OCI-LY1 (cell line): Measurements from ENCODE around the gene TRABD2B.

Experiments
- CTCF ChIP-seq: fragments of 200-600 bp; sonication (generic), shearing (Covaris generic); IDR thresholded peaks from 2 replicates; pipeline ENCODE4 v1.5.1; 2017; ENCODE audit warnings: mild to moderate bottlenecking, antibody characterized with exemption, low read length, moderate library complexity, mixed read lengths
- EZH2 ChIP-seq: fragments of 200-600 bp; sonication (generic), shearing (Covaris generic); IDR thresholded peaks from 2 replicates; pipeline ENCODE4 v1.8.0; 2017; ENCODE audit warnings: borderline replicate concordance, mixed run types, mild to moderate bottlenecking, antibody characterized with exemption, low read length, moderate library complexity, mixed read lengths

DNA sequence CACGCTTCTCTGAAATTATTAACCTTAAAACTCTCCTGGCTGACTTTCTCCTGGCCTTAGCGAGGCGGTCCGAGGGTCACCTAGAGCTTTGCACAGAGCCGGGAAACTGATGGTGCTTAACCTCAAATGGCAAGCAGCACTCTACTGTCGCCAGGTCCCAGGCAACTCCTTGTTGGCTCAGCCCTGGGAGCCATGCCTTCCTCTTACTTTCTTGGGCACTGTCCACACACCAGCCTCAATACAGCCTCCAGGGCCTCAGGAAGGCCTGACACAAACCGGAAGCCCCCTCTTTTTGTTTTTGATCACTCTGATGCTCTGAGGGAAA, 3.8 kb downstream of the TRABD2B start:
- TF ChIP-seq CTCF (no peak), EZH2 (no peak)
